A549 (cell line): ENCODE data around the gene REEP3.

Experiments used
- GATA3 ChIP-seq: IDR thresholded peaks from 2 replicates; pipeline ENCODE4 v1.6.1; 2012; ENCODE audit warnings: borderline replicate concordance
- HOXB5 ChIP-seq: fragments of 250-450 bp; sonication (Bioruptor Pico); IDR thresholded peaks from 2 replicates; pipeline ENCODE4 v1.5.0; 2020; ENCODE audit warnings: mild to moderate bottlenecking, moderate library complexity
- JUN ChIP-seq, 2 experiments: fragments of >200 bp; sonication (Bioruptor Twin); formaldehyde crosslinking; IDR thresholded peaks; 2 replicates in 1 of 2; 3 replicates in 1 of 2; pipeline ENCODE4 v1.6.1; 2016 to 2017
- JUNB ChIP-seq: fragments of >200 bp; sonication (Bioruptor Twin); formaldehyde crosslinking; IDR thresholded peaks from 2 replicates; pipeline ENCODE4 v1.6.1; 2016
- NPAS2 ChIP-seq: fragments of 250-450 bp; sonication (Bioruptor Pico); IDR thresholded peaks from 2 replicates; pipeline ENCODE4 v1.8.0; 2022; ENCODE audit warnings: mild to moderate bottlenecking, moderate library complexity, borderline replicate concordance
- NR3C1 ChIP-seq: fragments of >200 bp; sonication (Bioruptor Twin); formaldehyde crosslinking; IDR thresholded peaks from 3 replicates; pipeline ENCODE4 v1.6.1; 2017
- POLR2A ChIP-seq: IDR thresholded peaks from 2 replicates; pipeline ENCODE4 v1.6.1; 2012; ENCODE audit warnings: mild to moderate bottlenecking, low read length
- POLR2AphosphoS2 ChIP-seq: conservative IDR thresholded peaks from 2 replicates; pipeline ENCODE4 v1.6.1; 2012; ENCODE audit warnings: low read length, improper control_type of control experiment, inconsistent platforms
- RFX5 ChIP-seq: fragments of 450-650 bp; IDR thresholded peaks from 2 replicates; pipeline ENCODE4 v1.7.1; 2014; ENCODE audit warnings: antibody characterized with exemption, mild to moderate bottlenecking, moderate library complexity
- TF ChIP-seq, protein P1 (sequence below): fragments of >200 bp; sonication (Bioruptor Twin); formaldehyde crosslinking; IDR thresholded peaks from 3 replicates; pipeline ENCODE4 v1.5.1; 2016
- TF ChIP-seq, protein P2 (sequence below): fragments of 150-350 bp; IDR thresholded peaks from 2 replicates; pipeline ENCODE4 v1.6.1; 2014; ENCODE audit warnings: low read depth, mild to moderate bottlenecking, low read length
- TF ChIP-seq, protein P3 (sequence below): fragments of >200 bp; sonication (Bioruptor Twin); formaldehyde crosslinking; IDR thresholded peaks from 3 replicates; pipeline ENCODE4 v1.6.1; 2016
- TF ChIP-seq, protein P4 (sequence below): fragments of 200-600 bp; sonication (generic); IDR thresholded peaks from 2 replicates; pipeline ENCODE4 v1.6.1; 2016; ENCODE audit warnings: antibody characterized with exemption, mild to moderate bottlenecking, moderate library complexity

DNA sequence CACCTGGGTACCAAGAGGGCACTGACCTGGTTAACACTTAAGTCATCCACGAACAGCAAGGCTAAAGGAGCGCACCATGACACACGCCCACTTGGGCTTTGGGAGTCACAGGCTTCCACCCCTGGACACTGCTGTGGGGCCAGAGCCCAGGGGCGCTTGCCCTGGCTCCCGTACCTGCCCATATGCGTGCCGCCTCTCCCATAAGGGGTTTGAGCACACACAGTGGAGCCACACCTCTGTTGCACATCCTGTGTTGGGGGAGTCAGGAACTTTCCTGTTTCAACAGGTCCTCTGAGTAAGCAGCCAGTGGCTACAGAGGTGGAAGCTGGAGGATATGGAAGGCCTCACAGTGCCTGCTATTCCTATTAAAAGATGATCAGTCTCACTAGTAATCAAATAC, 152.0 kb downstream of the REEP3 start:
- TF ChIP-seq, protein P1, sequence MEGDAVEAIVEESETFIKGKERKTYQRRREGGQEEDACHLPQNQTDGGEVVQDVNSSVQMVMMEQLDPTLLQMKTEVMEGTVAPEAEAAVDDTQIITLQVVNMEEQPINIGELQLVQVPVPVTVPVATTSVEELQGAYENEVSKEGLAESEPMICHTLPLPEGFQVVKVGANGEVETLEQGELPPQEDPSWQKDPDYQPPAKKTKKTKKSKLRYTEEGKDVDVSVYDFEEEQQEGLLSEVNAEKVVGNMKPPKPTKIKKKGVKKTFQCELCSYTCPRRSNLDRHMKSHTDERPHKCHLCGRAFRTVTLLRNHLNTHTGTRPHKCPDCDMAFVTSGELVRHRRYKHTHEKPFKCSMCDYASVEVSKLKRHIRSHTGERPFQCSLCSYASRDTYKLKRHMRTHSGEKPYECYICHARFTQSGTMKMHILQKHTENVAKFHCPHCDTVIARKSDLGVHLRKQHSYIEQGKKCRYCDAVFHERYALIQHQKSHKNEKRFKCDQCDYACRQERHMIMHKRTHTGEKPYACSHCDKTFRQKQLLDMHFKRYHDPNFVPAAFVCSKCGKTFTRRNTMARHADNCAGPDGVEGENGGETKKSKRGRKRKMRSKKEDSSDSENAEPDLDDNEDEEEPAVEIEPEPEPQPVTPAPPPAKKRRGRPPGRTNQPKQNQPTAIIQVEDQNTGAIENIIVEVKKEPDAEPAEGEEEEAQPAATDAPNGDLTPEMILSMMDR: no peak
- TF ChIP-seq NPAS2 (no peak), JUNB (no peak), HOXB5 (CRISPR knock-in tag) (no peak), NR3C1 (no peak), POLR2A (no peak), RFX5 (no peak), JUN (IDR thresholded peaks at IDR 0.05) (no peak), POLR2AphosphoS2 (no peak), GATA3 (no peak)
- TF ChIP-seq, protein P2, sequence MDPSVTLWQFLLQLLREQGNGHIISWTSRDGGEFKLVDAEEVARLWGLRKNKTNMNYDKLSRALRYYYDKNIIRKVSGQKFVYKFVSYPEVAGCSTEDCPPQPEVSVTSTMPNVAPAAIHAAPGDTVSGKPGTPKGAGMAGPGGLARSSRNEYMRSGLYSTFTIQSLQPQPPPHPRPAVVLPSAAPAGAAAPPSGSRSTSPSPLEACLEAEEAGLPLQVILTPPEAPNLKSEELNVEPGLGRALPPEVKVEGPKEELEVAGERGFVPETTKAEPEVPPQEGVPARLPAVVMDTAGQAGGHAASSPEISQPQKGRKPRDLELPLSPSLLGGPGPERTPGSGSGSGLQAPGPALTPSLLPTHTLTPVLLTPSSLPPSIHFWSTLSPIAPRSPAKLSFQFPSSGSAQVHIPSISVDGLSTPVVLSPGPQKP: no peak
- TF ChIP-seq, protein P3, sequence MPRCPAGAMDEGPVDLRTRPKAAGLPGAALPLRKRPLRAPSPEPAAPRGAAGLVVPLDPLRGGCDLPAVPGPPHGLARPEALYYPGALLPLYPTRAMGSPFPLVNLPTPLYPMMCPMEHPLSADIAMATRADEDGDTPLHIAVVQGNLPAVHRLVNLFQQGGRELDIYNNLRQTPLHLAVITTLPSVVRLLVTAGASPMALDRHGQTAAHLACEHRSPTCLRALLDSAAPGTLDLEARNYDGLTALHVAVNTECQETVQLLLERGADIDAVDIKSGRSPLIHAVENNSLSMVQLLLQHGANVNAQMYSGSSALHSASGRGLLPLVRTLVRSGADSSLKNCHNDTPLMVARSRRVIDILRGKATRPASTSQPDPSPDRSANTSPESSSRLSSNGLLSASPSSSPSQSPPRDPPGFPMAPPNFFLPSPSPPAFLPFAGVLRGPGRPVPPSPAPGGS: no peak
- TF ChIP-seq, protein P4, sequence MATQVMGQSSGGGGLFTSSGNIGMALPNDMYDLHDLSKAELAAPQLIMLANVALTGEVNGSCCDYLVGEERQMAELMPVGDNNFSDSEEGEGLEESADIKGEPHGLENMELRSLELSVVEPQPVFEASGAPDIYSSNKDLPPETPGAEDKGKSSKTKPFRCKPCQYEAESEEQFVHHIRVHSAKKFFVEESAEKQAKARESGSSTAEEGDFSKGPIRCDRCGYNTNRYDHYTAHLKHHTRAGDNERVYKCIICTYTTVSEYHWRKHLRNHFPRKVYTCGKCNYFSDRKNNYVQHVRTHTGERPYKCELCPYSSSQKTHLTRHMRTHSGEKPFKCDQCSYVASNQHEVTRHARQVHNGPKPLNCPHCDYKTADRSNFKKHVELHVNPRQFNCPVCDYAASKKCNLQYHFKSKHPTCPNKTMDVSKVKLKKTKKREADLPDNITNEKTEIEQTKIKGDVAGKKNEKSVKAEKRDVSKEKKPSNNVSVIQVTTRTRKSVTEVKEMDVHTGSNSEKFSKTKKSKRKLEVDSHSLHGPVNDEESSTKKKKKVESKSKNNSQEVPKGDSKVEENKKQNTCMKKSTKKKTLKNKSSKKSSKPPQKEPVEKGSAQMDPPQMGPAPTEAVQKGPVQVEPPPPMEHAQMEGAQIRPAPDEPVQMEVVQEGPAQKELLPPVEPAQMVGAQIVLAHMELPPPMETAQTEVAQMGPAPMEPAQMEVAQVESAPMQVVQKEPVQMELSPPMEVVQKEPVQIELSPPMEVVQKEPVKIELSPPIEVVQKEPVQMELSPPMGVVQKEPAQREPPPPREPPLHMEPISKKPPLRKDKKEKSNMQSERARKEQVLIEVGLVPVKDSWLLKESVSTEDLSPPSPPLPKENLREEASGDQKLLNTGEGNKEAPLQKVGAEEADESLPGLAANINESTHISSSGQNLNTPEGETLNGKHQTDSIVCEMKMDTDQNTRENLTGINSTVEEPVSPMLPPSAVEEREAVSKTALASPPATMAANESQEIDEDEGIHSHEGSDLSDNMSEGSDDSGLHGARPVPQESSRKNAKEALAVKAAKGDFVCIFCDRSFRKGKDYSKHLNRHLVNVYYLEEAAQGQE: no peak
